Measurements from ENCODE around the gene PLAAT5. TPM values are rescaled to one million over a fixed set of nuclear protein-coding genes. Genes with fewer than 3 reads are reported as not detected.

Gene PLAAT5
- total and polyA plus RNA-seq, 2 of the 8 experiments (the other 6 are each of a cell fraction or from before 2014, with no cell fraction given) = 16.0 to 18.7 TPM

DNA sequence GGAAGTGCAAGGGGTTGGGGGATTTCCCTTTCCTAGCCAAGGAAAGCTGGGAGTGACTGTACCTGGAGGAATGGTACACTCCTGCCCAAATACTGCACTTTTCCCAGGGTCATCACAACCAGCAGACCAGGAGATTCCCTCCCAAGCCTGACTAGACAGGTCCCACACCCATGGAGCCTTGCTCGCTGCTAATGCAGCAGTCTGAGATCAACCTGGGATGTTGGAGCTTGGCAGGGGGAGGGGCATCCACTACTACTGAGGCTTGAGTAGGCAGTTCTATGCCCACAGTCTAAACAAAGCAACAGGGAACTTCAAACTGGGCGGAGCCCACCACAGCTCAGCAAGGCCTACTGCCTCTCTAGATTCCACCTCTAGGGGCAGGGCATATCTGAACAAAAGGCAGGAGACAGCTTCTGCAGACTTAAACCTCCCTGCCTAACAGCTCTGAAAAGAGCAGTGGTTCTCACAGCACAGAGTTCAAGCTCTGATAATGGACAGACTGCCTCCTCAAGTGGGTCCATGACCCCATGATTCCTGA is 62.9 kb downstream of the PLAAT5 start:
- 0 out of 2 replicates have a peak overlapping the region, but pooled peaks have one; percentile 35 for H2BK20ac ChIP-seq (ENCODE audit: low read length)
- H2AK5ac ChIP-seq (ENCODE audit: low read depth, low read length) = no peak overlapping the region
- DNase-seq (ENCODE audit: low read depth in 1 of 2, low spot score in 2 of 2) = peak in 1 of 2 experiments; percentile 13
- H3K4me3 ChIP-seq (ENCODE audit: extremely low read depth in 1 of 4, insufficient read depth in 2 of 4, low read depth in 3 of 4, low read length in 4 of 4) = no peak overlapping the region
- H4K20me1 ChIP-seq (replicated peaks in 1 of 2; ENCODE audit: control insufficient read depth in 1 of 2, insufficient read depth in 2 of 2, low read length in 2 of 2) = no peaks in the 10 kb centered on the region
- TF ChIP-seq RAD21 (IDR thresholded peaks at IDR 0.05 in 1 of 2, conservative IDR thresholded peaks at IDR 0.05 in 1 of 2; ENCODE audit: low read depth in 2 of 2, low read length in 2 of 2) (peak; percentile 40 to 52; a peak in 3 of 4 replicates), SRF (IDR thresholded peaks at IDR 0.05; ENCODE audit: low read depth, low read length) (no peak)
- TF ChIP-seq, protein P1, sequence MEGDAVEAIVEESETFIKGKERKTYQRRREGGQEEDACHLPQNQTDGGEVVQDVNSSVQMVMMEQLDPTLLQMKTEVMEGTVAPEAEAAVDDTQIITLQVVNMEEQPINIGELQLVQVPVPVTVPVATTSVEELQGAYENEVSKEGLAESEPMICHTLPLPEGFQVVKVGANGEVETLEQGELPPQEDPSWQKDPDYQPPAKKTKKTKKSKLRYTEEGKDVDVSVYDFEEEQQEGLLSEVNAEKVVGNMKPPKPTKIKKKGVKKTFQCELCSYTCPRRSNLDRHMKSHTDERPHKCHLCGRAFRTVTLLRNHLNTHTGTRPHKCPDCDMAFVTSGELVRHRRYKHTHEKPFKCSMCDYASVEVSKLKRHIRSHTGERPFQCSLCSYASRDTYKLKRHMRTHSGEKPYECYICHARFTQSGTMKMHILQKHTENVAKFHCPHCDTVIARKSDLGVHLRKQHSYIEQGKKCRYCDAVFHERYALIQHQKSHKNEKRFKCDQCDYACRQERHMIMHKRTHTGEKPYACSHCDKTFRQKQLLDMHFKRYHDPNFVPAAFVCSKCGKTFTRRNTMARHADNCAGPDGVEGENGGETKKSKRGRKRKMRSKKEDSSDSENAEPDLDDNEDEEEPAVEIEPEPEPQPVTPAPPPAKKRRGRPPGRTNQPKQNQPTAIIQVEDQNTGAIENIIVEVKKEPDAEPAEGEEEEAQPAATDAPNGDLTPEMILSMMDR (IDR thresholded peaks at IDR 0.05; ENCODE audit: control extremely low read depth in 1 of 3, insufficient read depth in 1 of 3, low read depth in 1 of 3, low read length in 3 of 3) = peak; percentile 18 to 75 (median 23); a peak in 3 of 4 replicates
- 87% methylated on average over 2 of the region's 2 CpGs; no CpG with 5 or more reads in 1 of the 2 experiments for WGBS, 2 experiments (ENCODE audit: extremely low coverage in 1 of 2, insufficient coverage in 1 of 2, insufficient read length in 1 of 2, insufficient replicate concordance in 2 of 2, low coverage in 1 of 2, low lambda C conversion rate in 2 of 2, missing lambda C conversion rate in 1 of 2)
- H3K4me2 ChIP-seq (ENCODE audit: insufficient read depth in 1 of 2, low read depth in 2 of 2, low read length in 2 of 2) = 0 out of 4 replicates have a peak overlapping the region, but pooled peaks of 1 of the 2 experiments have one; percentile 4
- ChIA-PET CTCF (ENCODE audit: partially characterized antibody) (interaction anchor here (0.6 to 1.9 kb wide), 19 partner anchors 10 to 521 kb away, joined by 3 to 9 read pairs (median 3); no protein-coding TSS in a partner anchor), POLR2A (ENCODE audit: partially characterized antibody) (interaction anchor here (0.7 to 1.5 kb wide), 3 partner anchors 45 to 587 kb away, joined by 3 to 4 read pairs (median 3); no protein-coding TSS in a partner anchor)
- H3K79me2 ChIP-seq (ENCODE audit: control insufficient read depth in 1 of 2, insufficient read depth in 2 of 2, low read length in 2 of 2) = no peaks in the 10 kb centered on the region
- 0 out of 2 replicates have a peak overlapping the region, but pooled peaks have one; percentile 90 for H2BK15ac ChIP-seq (ENCODE audit: low read length)
- no peaks in the 10 kb centered on the region for H3K23me2 ChIP-seq (ENCODE audit: low read depth, low read length)
- peaks cover 0 to 3% (median 3%) of the 10 kb centered on the region in 4 experiments; a peak in 2 of 7 replicates for H3K4me1 ChIP-seq (replicated peaks in 1 of 4; ENCODE audit: control insufficient read depth in 3 of 4, insufficient read depth in 4 of 4, low read length in 3 of 4)
- H4K91ac ChIP-seq (replicated peaks; ENCODE audit: insufficient read length, low read length) = no peak overlapping the region
- peak overlapping the region; percentile 2; the same call in 1 of the 2 replicates for H2BK12ac ChIP-seq (ENCODE audit: low read depth, low read length)
- H4K5ac ChIP-seq (ENCODE audit: insufficient read length, low read depth, low read length) = no peak overlapping the region
- FAIRE-seq = peak; percentile 96
- peaks cover 0 to 7% of the 10 kb centered on the region in 2 experiments; a peak in 1 of 4 replicates for H3K9me3 ChIP-seq (ENCODE audit: insufficient read depth in 2 of 2, low read depth in 1 of 2, low read length in 1 of 2)
- no peak overlapping the region for H2BK120ac ChIP-seq (replicated peaks; ENCODE audit: low read depth, low read length)
- peak overlapping the region; percentile 70 for H2AFZ ChIP-seq (ENCODE audit: low read length)
- H3K18ac ChIP-seq (ENCODE audit: extremely low read depth, low read length) = 0 out of 2 replicates have a peak overlapping the region, but pooled peaks have one; percentile 1
- H3K4ac ChIP-seq (replicated peaks; ENCODE audit: insufficient read length, low read depth, low read length) = no peak overlapping the region
- H3K36me3 ChIP-seq (ENCODE audit: control insufficient read depth in 2 of 4, insufficient read depth in 4 of 4, low read length in 3 of 4) = no peaks in the 10 kb centered on the region
- H4K8ac ChIP-seq (ENCODE audit: extremely low read depth, insufficient read depth, low read length) = no peak overlapping the region; the same call in 1 of the 2 replicates
- H2BK5ac ChIP-seq (ENCODE audit: low read depth, low read length) = 0 out of 2 replicates have a peak overlapping the region, but pooled peaks have one; percentile 5
- no peak overlapping the region; a peak in 1 of 7 replicates for H3K9ac ChIP-seq (replicated peaks in 1 of 4; ENCODE audit: extremely low read depth in 1 of 4, low read depth in 3 of 4, low read length in 3 of 4)
- H3K56ac ChIP-seq (replicated peaks; ENCODE audit: insufficient read length, low read depth, low read length) = no peak overlapping the region
- H3K27ac ChIP-seq (ENCODE audit: low read depth, low read length) = no peak overlapping the region
- H3K27me3 ChIP-seq (replicated peaks in 1 of 4; ENCODE audit: control insufficient read depth in 3 of 4, extremely low read depth in 1 of 4, insufficient read depth in 3 of 4, low read length in 3 of 4) = no peaks in the 10 kb centered on the region
- H3K79me1 ChIP-seq (ENCODE audit: low read depth, low read length) = no peaks in the 10 kb centered on the region
- H3K23ac ChIP-seq (ENCODE audit: insufficient read length) = no peak overlapping the region
- no peak overlapping the region for H3K14ac ChIP-seq (ENCODE audit: insufficient read length)
